T-helper 17 cell (primary cell): ENCODE data around the gene PRKCZ. TPM values are rescaled to one million over a fixed set of nuclear protein-coding genes. Genes with fewer than 3 reads are reported as not detected.

Experiments
- ATAC-seq: fragments of 150-1000 bp; cut with Tn5 transposase; 2 replicates; pipeline ENCODE4 v1.10.0; 2021; ENCODE audit warnings: mild to moderate bottlenecking, moderate library complexity
- DNase-seq, 3 donors: peaks; one replicate each; pipeline versions ENCODE4 v3.0.0 to v3.0.0-alpha.2; 2020 to 2021
- H3K9me3 ChIP-seq: one replicate; pipeline ENCODE4 v1.7.0; 2013; ENCODE audit warnings: low read length, mild to moderate bottlenecking; ENCODE audit not compliant: control insufficient read depth, poor library complexity, severe bottlenecking
- H3K27ac Mint-ChIP-seq: one replicate; pipeline ENCODE4 v1.8.0; 2022; ENCODE audit warnings: mild to moderate bottlenecking, moderate library complexity, mixed read lengths
- H3K27me3 Mint-ChIP-seq: one replicate; pipeline ENCODE4 v1.8.0; 2022; ENCODE audit warnings: mixed read lengths
- H3K36me3 Mint-ChIP-seq: one replicate; pipeline ENCODE4 v1.8.0; 2022; ENCODE audit warnings: low read depth, mixed read lengths
- H3K4me1 Mint-ChIP-seq: one replicate; pipeline ENCODE4 v1.8.0; 2022; ENCODE audit warnings: mild to moderate bottlenecking, mixed read lengths
- H3K4me3 Mint-ChIP-seq: one replicate; pipeline ENCODE4 v1.8.0; 2022; ENCODE audit warnings: mild to moderate bottlenecking, moderate library complexity, mixed read lengths
- total RNA-seq, 4 donors: library from RNA in 2 of 4; stranded (reverse) in 2 of 4; gene quantifications; one replicate each; pipeline ENCODE4 v1.2.3 and lab custom pipeline; 2022 to 2026

Gene PRKCZ
- total RNA-seq, 2 donors from 2014 or later, result 26.0 to 33.5 TPM

GRCh38 chr1:2030076-2030871 is 19.9 kb upstream of the PRKCZ start:
- Mint-ChIP-seq H3K4me1 (no peaks in the 10 kb centered on the region), H3K27me3 (peaks cover 8% of the 10 kb centered on the region), H3K36me3 (no peaks in the 10 kb centered on the region), H3K4me3 (no peak overlapping the region), H3K27ac (no peak overlapping the region)
- no peak for DNase-seq
- no peak for ATAC-seq
- no peaks in the 10 kb centered on the region for H3K9me3 ChIP-seq

GRCh38 chr1:2031546-2032540 is 18.4 kb upstream of the PRKCZ start:
- DNase-seq (no peak), ATAC-seq (no peak)
- no peaks in the 10 kb centered on the region for H3K4me1 Mint-ChIP-seq
- H3K27ac Mint-ChIP-seq, result no peak overlapping the region
- H3K4me3 Mint-ChIP-seq, result no peak overlapping the region
- no peaks in the 10 kb centered on the region for H3K9me3 ChIP-seq
- H3K36me3 Mint-ChIP-seq, result no peaks in the 10 kb centered on the region
- H3K27me3 Mint-ChIP-seq, result peaks cover 4% of the 10 kb centered on the region

- Mint-ChIP-seq H3K27me3 (peaks cover 4% of the 10 kb centered on the region), H3K27ac (no peak overlapping the region), H3K36me3 (no peaks in the 10 kb centered on the region), H3K4me3 (no peak overlapping the region), H3K4me1 (no peaks in the 10 kb centered on the region)
- H3K9me3 ChIP-seq, result no peaks in the 10 kb centered on the region
- ATAC-seq, result no peak
- DNase-seq, result no peak
Measured at GRCh38 chr1:2032737-2033136, 17.5 kb upstream of the PRKCZ start.

GRCh38 chr1:2033165-2033564 is 17.0 kb upstream of the PRKCZ start:
- ATAC-seq, result no peak
- H3K4me1 Mint-ChIP-seq, result no peaks in the 10 kb centered on the region
- H3K27ac Mint-ChIP-seq, result no peak overlapping the region
- H3K9me3 ChIP-seq, result no peaks in the 10 kb centered on the region
- no peak for DNase-seq
- H3K27me3 Mint-ChIP-seq, result peaks cover 4% of the 10 kb centered on the region
- H3K36me3 Mint-ChIP-seq, result no peaks in the 10 kb centered on the region
- no peak overlapping the region for H3K4me3 Mint-ChIP-seq

- no peak for ATAC-seq
- Mint-ChIP-seq H3K4me3 (no peak overlapping the region), H3K27me3 (peaks cover 4% of the 10 kb centered on the region), H3K27ac (no peak overlapping the region), H3K36me3 (no peaks in the 10 kb centered on the region), H3K4me1 (no peaks in the 10 kb centered on the region)
- no peak for DNase-seq
- H3K9me3 ChIP-seq, result no peaks in the 10 kb centered on the region
Measured at GRCh38 chr1:2036287-2036686, 13.9 kb upstream of the PRKCZ start.

- no peak overlapping the region for H3K4me3 Mint-ChIP-seq
- no peaks in the 10 kb centered on the region for H3K9me3 ChIP-seq
- no peak for ATAC-seq
- no peaks in the 10 kb centered on the region for H3K4me1 Mint-ChIP-seq
- H3K27ac Mint-ChIP-seq, result no peak overlapping the region
- no peaks in the 10 kb centered on the region for H3K36me3 Mint-ChIP-seq
- no peak for DNase-seq
- peaks cover 4% of the 10 kb centered on the region for H3K27me3 Mint-ChIP-seq
Measured at GRCh38 chr1:2037314-2037979, 12.8 kb upstream of the PRKCZ start.

GRCh38 chr1:2038229-2038628 is 12.0 kb upstream of the PRKCZ start:
- H3K4me1 Mint-ChIP-seq, result no peaks in the 10 kb centered on the region
- ATAC-seq, result no peak
- DNase-seq, result no peak
- no peaks in the 10 kb centered on the region for H3K9me3 ChIP-seq
- no peaks in the 10 kb centered on the region for H3K36me3 Mint-ChIP-seq
- H3K4me3 Mint-ChIP-seq, result peak overlapping the region; percentile 33
- H3K27ac Mint-ChIP-seq, result no peak overlapping the region
- peaks cover 4% of the 10 kb centered on the region for H3K27me3 Mint-ChIP-seq

- ATAC-seq (no peak), DNase-seq (no peak)
- peaks cover 2% of the 10 kb centered on the region for H3K36me3 Mint-ChIP-seq
- no peaks in the 10 kb centered on the region for H3K9me3 ChIP-seq
- H3K27me3 Mint-ChIP-seq, result peaks cover 2% of the 10 kb centered on the region
- H3K4me1 Mint-ChIP-seq, result peaks cover 4% of the 10 kb centered on the region
- no peak overlapping the region for H3K4me3 Mint-ChIP-seq
- H3K27ac Mint-ChIP-seq, result no peak overlapping the region
Measured at GRCh38 chr1:2039251-2039650, 11.0 kb upstream of the PRKCZ start.

GRCh38 chr1:2041305-2041704 is 8.9 kb upstream of the PRKCZ start:
- Mint-ChIP-seq H3K36me3 (peaks cover 2% of the 10 kb centered on the region), H3K27ac (no peak overlapping the region), H3K4me1 (peaks cover 12% of the 10 kb centered on the region), H3K27me3 (no peaks in the 10 kb centered on the region), H3K4me3 (no peak overlapping the region)
- ATAC-seq, result no peak
- no peak for DNase-seq
- H3K9me3 ChIP-seq, result no peaks in the 10 kb centered on the region

GRCh38 chr1:2041887-2042286 is 8.3 kb upstream of the PRKCZ start:
- no peaks in the 10 kb centered on the region for H3K9me3 ChIP-seq
- Mint-ChIP-seq H3K4me1 (peaks cover 14% of the 10 kb centered on the region), H3K27ac (no peak overlapping the region), H3K4me3 (no peak overlapping the region), H3K27me3 (no peaks in the 10 kb centered on the region), H3K36me3 (peaks cover 2% of the 10 kb centered on the region)
- ATAC-seq (no peak), DNase-seq (no peak)

- Mint-ChIP-seq H3K27me3 (peaks cover under 1% of the 10 kb centered on the region), H3K36me3 (peaks cover 2% of the 10 kb centered on the region), H3K4me1 (peaks cover 14% of the 10 kb centered on the region), H3K4me3 (no peak overlapping the region), H3K27ac (no peak overlapping the region)
- H3K9me3 ChIP-seq, result no peaks in the 10 kb centered on the region
- DNase-seq, result no peak
- no peak for ATAC-seq
Measured at GRCh38 chr1:2042830-2043773, 7.1 kb upstream of the PRKCZ start.

GRCh38 chr1:2043886-2044285 is 6.3 kb upstream of the PRKCZ start:
- DNase-seq (no peak), ATAC-seq (no peak)
- Mint-ChIP-seq H3K36me3 (peaks cover 2% of the 10 kb centered on the region), H3K27ac (no peak overlapping the region), H3K4me3 (peak overlapping the region; percentile 81), H3K27me3 (peaks cover 6% of the 10 kb centered on the region), H3K4me1 (peaks cover 20% of the 10 kb centered on the region)
- H3K9me3 ChIP-seq, result no peaks in the 10 kb centered on the region
